ENCODE measurements around the gene CPNE5. TPM values are rescaled to one million over a fixed set of nuclear protein-coding genes. Genes with fewer than 3 reads are reported as not detected.
A peak's percentile ranks its signal among the peaks of the same experiment; 100 is the strongest.

CPNE5 gene
- polyA plus RNA-seq, 3 donors = 0.47 to 0.85 (median 0.82) TPM

DNA sequence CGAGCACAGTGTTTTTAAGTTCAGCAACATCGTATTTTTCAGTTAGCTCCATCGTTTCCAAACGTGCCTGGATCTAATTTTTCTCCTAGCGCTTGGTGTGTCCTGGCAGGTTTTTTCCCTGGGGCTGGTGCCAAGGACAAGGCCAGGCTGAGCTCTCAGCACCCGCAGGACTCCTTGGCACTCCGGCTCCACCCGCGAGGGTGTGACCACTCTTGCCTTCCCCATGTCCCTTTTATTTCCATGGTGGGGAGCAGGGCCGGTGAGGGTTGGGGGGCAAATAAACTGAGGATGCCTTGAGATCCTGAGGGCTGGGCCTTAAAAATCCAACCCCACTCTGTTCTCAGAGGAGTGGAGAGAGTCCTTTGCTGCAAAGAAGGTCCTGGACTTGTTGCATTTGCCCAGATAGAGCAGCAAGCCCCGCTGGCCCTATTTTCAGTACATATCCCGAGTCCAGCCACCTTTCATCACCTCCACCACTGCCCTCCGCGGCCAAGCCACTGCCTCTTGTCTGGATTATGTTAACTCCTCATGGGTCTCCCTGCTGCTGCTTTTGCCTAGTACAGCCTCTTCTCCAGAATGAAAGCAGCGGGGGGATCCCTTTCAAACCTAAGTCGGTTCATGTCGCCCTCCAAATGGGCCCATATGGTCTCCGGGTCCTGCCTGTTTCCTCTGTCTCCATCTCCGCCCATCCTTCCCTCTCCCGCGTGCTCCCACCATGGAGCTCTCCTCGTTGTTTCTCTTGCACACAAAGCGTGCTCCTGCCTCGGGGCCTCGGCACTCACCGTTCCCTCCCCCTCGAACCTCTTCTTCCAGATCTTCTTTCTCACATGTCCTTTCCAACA, 146.2 kb downstream of the CPNE5 start:
- intact Hi-C loops (cut with micrococcal nuclease) = no loop called here
- peak overlapping the region; percentile 6 to 91 (median 84) for H3K27ac Mint-ChIP-seq
- TF ChIP-seq, protein P1, sequence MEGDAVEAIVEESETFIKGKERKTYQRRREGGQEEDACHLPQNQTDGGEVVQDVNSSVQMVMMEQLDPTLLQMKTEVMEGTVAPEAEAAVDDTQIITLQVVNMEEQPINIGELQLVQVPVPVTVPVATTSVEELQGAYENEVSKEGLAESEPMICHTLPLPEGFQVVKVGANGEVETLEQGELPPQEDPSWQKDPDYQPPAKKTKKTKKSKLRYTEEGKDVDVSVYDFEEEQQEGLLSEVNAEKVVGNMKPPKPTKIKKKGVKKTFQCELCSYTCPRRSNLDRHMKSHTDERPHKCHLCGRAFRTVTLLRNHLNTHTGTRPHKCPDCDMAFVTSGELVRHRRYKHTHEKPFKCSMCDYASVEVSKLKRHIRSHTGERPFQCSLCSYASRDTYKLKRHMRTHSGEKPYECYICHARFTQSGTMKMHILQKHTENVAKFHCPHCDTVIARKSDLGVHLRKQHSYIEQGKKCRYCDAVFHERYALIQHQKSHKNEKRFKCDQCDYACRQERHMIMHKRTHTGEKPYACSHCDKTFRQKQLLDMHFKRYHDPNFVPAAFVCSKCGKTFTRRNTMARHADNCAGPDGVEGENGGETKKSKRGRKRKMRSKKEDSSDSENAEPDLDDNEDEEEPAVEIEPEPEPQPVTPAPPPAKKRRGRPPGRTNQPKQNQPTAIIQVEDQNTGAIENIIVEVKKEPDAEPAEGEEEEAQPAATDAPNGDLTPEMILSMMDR (IDR thresholded peaks at IDR 0.05) = no peak
- Histone ChIP-seq H3K9ac (ENCODE audit: insufficient read depth, low read length, poor library complexity, severe bottlenecking) (peak overlapping the region; percentile 17), H4K20me1 (ENCODE audit: insufficient read depth, low read length) (no peaks in the 10 kb centered on the region), H3K27me3 (ENCODE audit: control insufficient read depth in 2 of 2, insufficient read depth in 2 of 2, low read length in 2 of 2) (no peaks in the 10 kb centered on the region), H3K79me2 (ENCODE audit: insufficient read depth, low read length) (peaks cover 14% of the 10 kb centered on the region), H3K27ac (ENCODE audit: low read depth in 1 of 2, low read length in 2 of 2) (peak overlapping the region; percentile 24 to 81), H3K4me3 (replicated peaks in 1 of 3; ENCODE audit: low read depth in 2 of 3, low read length in 3 of 3) (no peak overlapping the region), H3K4me2 (replicated peaks; ENCODE audit: extremely low read depth, low read length, poor library complexity, severe bottlenecking) (peak overlapping the region; percentile 24), H3K36me3 (replicated peaks in 1 of 2; ENCODE audit: control insufficient read depth in 1 of 2, insufficient read depth in 2 of 2, low read length in 2 of 2) (no peaks in the 10 kb centered on the region), H3K9me3 (replicated peaks in 1 of 2; ENCODE audit: control insufficient read depth in 1 of 2, insufficient read depth in 1 of 2, low read length in 2 of 2) (no peaks in the 10 kb centered on the region), H3K4me1 (ENCODE audit: control insufficient read depth in 1 of 2, insufficient read depth in 2 of 2, low read length in 2 of 2) (peaks cover 35 to 44% of the 10 kb centered on the region in 2 donors), H2AFZ (ENCODE audit: insufficient read depth, low read depth, low read length, poor library complexity, severe bottlenecking) (no peak overlapping the region)
- WGBS (ENCODE audit: insufficient coverage) = 96% methylated on average over 21 of the region's 27 CpGs
- no peak for DNase-seq
- no peak overlapping the region for H3K4me3 Mint-ChIP-seq
- H3K4me1 Mint-ChIP-seq = peaks cover 46% of the 10 kb centered on the region
- peaks cover 0 to 7% of the 10 kb centered on the region in 2 donors for H3K36me3 Mint-ChIP-seq
- no peaks in the 10 kb centered on the region for H3K27me3 Mint-ChIP-seq (ENCODE audit: low read depth in 3 of 3)
- peaks cover 0 to 9% (median 0%) of the 10 kb centered on the region in 7 donors for H3K9me3 Mint-ChIP-seq

DNA sequence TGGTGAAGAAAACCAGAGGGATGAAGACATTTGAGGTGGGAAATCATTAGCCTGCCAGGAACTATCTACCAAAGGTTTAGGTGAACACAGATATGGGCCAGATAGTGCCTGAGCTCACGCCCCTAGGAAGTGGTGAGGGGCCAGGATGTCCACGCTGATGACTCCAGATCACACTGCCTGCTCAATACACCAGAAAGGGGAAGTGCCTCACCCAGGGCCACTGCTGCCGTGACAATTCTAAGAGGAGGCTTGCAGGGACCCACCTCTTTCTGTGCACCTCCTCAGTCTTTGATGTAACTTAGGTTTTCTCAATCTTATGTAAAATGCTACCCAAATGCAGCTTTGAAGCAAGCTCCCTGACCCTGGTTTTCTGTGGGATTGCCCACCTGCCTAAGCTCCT, 147.0 kb downstream of the CPNE5 start:
- DNase-seq = peak; percentile 86 to 88 (median 88)
- Mint-ChIP-seq H3K27ac (peak overlapping the region; percentile 70 to 91 (median 88)), H3K36me3 (peaks cover 6 to 12% of the 10 kb centered on the region in 2 donors), H3K27me3 (ENCODE audit: low read depth in 3 of 3) (peaks cover 0 to 2% (median 0%) of the 10 kb centered on the region in 3 donors), H3K4me1 (peaks cover 37% of the 10 kb centered on the region), H3K9me3 (peaks cover 0 to 6% (median 0%) of the 10 kb centered on the region in 7 donors), H3K4me3 (peak overlapping the region; percentile 30 to 31)
- H3K4me1 ChIP-seq (ENCODE audit: control insufficient read depth in 1 of 2, insufficient read depth in 2 of 2, low read length in 2 of 2) = peaks cover 27 to 35% of the 10 kb centered on the region in 2 donors
- no peaks in the 10 kb centered on the region for H3K27me3 ChIP-seq (ENCODE audit: control insufficient read depth in 2 of 2, insufficient read depth in 2 of 2, low read length in 2 of 2)
- no peaks in the 10 kb centered on the region for H3K9me3 ChIP-seq (replicated peaks in 1 of 2; ENCODE audit: control insufficient read depth in 1 of 2, insufficient read depth in 1 of 2, low read length in 2 of 2)
- no peaks in the 10 kb centered on the region for H4K20me1 ChIP-seq (ENCODE audit: insufficient read depth, low read length)
- intact Hi-C loops (cut with micrococcal nuclease) = no loop called here
- H3K27ac ChIP-seq (ENCODE audit: low read depth in 1 of 2, low read length in 2 of 2) = peak overlapping the region; percentile 24 to 81
- 0% methylated on average over 1 of the region's 3 CpGs for WGBS (ENCODE audit: insufficient coverage)
- H2AFZ ChIP-seq (ENCODE audit: insufficient read depth, low read depth, low read length, poor library complexity, severe bottlenecking) = no peak overlapping the region
- H3K9ac ChIP-seq (ENCODE audit: insufficient read depth, low read length, poor library complexity, severe bottlenecking) = peak overlapping the region; percentile 17
- H3K36me3 ChIP-seq (replicated peaks in 1 of 2; ENCODE audit: control insufficient read depth in 1 of 2, insufficient read depth in 2 of 2, low read length in 2 of 2) = peaks cover 0 to 4% of the 10 kb centered on the region in 2 donors
- TF ChIP-seq, protein P1 (IDR thresholded peaks at IDR 0.05) = no peak
- no peak overlapping the region for H3K4me3 ChIP-seq (replicated peaks in 1 of 3; ENCODE audit: low read depth in 2 of 3, low read length in 3 of 3)
- peak overlapping the region; percentile 24 for H3K4me2 ChIP-seq (replicated peaks; ENCODE audit: extremely low read depth, low read length, poor library complexity, severe bottlenecking)
- H3K79me2 ChIP-seq (ENCODE audit: insufficient read depth, low read length) = peaks cover 6% of the 10 kb centered on the region

Measured in CD14-positive monocyte (primary cell).